Osteocyte (in vitro differentiated cells): ENCODE measurements around the gene FOXD2. TPM values are rescaled to one million over a fixed set of nuclear protein-coding genes. Genes with fewer than 3 reads are reported as not detected.
"Not testable (repeated sequence)": the region's sequence is repeated elsewhere in the genome, so short reads cannot be mapped to it uniquely, and the experiment has no call there.

ENCODE experiments used
- DNase-seq: peaks from one replicate; pipeline ENCODE4 v3.0.0; 2021; ENCODE audit warnings: mixed read lengths; ENCODE audit not compliant: unreplicated experiment; ENCODE audit errors: extremely low spot score
- H3K27ac Mint-ChIP-seq: one replicate; pipeline ENCODE4 v1.8.0; 2021; ENCODE audit warnings: mild to moderate bottlenecking, mixed read lengths; ENCODE audit not compliant: unreplicated experiment
- H3K27me3 Mint-ChIP-seq: one replicate; pipeline ENCODE4 v1.8.0; 2021; ENCODE audit warnings: mixed read lengths; ENCODE audit not compliant: unreplicated experiment
- H3K36me3 Mint-ChIP-seq: one replicate; pipeline ENCODE4 v1.8.0; 2021; ENCODE audit warnings: mixed read lengths; ENCODE audit not compliant: unreplicated experiment
- H3K4me1 Mint-ChIP-seq: one replicate; pipeline ENCODE4 v1.8.0; 2021; ENCODE audit warnings: mixed read lengths; ENCODE audit not compliant: unreplicated experiment
- H3K4me3 Mint-ChIP-seq: one replicate; pipeline ENCODE4 v1.8.0; 2021; ENCODE audit warnings: mild to moderate bottlenecking, moderate library complexity, mixed read lengths; ENCODE audit not compliant: unreplicated experiment
- H3K9me3 Mint-ChIP-seq: one replicate; pipeline ENCODE4 v1.8.0; 2021; ENCODE audit warnings: mixed read lengths; ENCODE audit not compliant: unreplicated experiment
- total RNA-seq: library from RNA; stranded (reverse); gene quantifications from 2 replicates; pipeline ENCODE4 v1.2.1, GENCODE V29; 2021
- TF ChIP-seq, protein P1 (sequence below): fragments of 200-600 bp; sonication (generic); IDR thresholded peaks from 2 replicates; pipeline ENCODE4 v1.5.0; 2021; ENCODE audit warnings: antibody characterized with exemption, mild to moderate bottlenecking, moderate library complexity

Gene FOXD2
- total RNA-seq, 1 donor from 2014 or later: 1.0 TPM

DNA sequence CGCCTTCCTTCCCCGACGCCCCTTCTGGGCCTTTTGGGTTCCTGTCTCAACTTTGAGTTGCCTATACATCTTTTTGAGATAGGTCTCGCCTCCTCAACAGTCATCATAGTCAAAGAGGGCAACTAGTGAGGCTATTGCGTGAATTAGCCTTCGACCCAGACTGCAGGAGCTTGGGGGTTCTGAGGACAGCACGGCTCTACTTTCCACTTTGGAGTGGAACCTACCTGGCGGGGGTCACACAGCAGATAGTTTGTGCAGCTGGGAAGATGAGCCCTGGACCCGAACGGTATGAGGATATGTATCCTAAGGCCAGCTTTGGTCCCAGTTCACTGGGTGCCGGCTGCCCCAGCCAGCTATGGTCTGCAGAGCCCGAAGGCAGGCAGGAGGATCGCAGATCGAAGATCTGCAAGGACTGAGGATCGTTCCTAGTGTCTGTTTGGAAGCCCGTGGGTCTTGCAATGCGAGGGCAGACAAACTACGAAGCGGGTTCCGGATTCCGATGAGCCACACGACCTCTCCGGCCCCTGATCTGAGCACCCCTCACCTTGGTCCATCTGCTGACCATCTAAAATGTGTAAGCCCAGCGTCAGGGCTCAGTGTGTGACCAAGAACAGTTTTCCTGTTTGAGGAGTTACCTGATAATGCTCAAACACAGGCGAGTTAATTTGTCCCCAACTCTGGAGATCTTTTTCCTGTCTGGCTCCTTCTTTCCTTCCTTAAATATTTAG, 8.1 kb downstream of the FOXD2 start:
- peaks cover 35% of the 10 kb centered on the region for H3K27me3 Mint-ChIP-seq
- no peak for DNase-seq
- H3K36me3 Mint-ChIP-seq: no peaks in the 10 kb centered on the region
- H3K4me3 Mint-ChIP-seq: no peak overlapping the region
- no peak overlapping the region for H3K27ac Mint-ChIP-seq
- TF ChIP-seq, protein P1, sequence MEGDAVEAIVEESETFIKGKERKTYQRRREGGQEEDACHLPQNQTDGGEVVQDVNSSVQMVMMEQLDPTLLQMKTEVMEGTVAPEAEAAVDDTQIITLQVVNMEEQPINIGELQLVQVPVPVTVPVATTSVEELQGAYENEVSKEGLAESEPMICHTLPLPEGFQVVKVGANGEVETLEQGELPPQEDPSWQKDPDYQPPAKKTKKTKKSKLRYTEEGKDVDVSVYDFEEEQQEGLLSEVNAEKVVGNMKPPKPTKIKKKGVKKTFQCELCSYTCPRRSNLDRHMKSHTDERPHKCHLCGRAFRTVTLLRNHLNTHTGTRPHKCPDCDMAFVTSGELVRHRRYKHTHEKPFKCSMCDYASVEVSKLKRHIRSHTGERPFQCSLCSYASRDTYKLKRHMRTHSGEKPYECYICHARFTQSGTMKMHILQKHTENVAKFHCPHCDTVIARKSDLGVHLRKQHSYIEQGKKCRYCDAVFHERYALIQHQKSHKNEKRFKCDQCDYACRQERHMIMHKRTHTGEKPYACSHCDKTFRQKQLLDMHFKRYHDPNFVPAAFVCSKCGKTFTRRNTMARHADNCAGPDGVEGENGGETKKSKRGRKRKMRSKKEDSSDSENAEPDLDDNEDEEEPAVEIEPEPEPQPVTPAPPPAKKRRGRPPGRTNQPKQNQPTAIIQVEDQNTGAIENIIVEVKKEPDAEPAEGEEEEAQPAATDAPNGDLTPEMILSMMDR: no peak
- H3K4me1 Mint-ChIP-seq: peaks cover 17% of the 10 kb centered on the region
- no peaks in the 10 kb centered on the region for H3K9me3 Mint-ChIP-seq

DNA sequence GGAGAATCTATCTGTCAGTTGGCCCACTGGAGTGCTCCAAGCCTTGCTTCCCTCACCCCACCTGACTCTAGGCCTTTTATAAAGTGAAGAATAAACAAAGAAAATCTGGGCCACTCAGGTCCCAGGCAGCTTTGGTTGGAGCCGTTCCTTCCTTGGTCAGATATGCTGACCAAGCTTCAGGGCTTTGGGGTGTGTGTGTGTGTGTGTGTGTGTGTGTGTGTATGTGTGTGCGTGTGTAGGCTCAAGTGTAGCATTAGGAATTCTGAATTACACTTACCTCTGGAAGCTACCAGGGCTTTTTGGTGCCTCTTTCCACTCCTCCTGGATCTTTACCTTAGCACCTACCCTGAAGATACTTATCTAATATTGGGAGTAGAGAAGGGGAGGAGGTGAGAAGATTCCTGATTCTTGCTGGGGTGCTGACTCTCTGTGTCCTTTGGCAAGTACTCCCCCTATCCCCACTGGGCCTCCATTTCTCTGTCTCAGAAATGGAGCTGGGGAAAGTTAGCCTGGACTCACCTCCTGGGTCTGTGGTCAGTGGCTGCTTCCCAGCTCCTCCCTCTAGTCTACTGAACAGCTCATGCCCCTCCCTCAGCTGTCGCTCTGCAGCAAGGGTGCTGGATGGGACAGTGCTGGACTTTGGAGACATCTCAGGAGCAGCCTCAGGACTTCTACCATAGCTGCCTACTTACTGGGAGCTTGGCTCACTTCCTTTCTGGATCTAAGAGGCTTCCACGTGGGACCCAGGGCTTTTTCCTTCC, 10.8 kb downstream of the FOXD2 start:
- peaks cover 17% of the 10 kb centered on the region for H3K4me1 Mint-ChIP-seq
- H3K9me3 Mint-ChIP-seq: no peaks in the 10 kb centered on the region
- H3K4me3 Mint-ChIP-seq: no peak overlapping the region
- H3K27me3 Mint-ChIP-seq: peaks cover 46% of the 10 kb centered on the region
- no peak overlapping the region for H3K27ac Mint-ChIP-seq
- TF ChIP-seq, protein P1: no peak
- DNase-seq: no peak
- no peaks in the 10 kb centered on the region for H3K36me3 Mint-ChIP-seq

DNA sequence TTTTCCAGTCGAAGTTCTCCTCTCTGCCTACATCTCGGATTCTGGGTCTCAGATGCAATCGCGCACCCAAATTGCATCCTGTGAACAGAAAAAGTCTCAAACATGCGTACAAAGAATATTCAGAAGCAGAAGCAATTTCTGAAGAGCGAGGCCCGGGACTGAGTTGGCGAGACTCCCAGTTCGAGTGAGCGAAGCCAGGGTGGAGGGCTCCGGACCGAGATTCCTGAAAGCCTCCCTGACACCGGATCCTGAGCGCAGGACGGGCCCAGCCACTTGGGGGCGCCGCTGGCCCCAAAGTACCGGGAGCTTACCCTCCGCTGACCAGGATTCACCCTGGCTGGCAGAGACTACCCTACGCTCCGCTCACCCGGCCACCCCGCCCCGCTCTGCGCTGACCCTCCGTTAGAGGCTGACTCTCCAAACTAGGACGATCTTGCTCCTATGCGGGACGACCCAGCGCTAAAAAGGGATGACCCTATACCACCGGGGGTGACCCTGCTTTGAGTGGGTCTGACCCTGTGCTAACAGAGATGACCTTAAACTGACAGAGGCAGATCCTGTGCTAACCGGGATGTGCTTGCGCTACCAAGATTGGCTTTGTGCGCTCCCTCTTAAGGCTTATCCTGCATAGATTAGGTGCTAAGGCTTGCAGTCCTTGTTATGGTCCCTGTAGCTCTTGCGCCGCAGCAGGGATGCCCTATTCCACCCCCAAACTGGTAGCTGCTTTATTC, 12.1 kb downstream of the FOXD2 start:
- H3K4me1 Mint-ChIP-seq: peaks cover 4% of the 10 kb centered on the region
- TF ChIP-seq, protein P1: peak; percentile 28
- DNase-seq: no peak
- H3K27ac Mint-ChIP-seq: no peak overlapping the region
- no peaks in the 10 kb centered on the region for H3K36me3 Mint-ChIP-seq
- no peak overlapping the region for H3K4me3 Mint-ChIP-seq
- no peaks in the 10 kb centered on the region for H3K9me3 Mint-ChIP-seq
- H3K27me3 Mint-ChIP-seq: peaks cover 49% of the 10 kb centered on the region

DNA sequence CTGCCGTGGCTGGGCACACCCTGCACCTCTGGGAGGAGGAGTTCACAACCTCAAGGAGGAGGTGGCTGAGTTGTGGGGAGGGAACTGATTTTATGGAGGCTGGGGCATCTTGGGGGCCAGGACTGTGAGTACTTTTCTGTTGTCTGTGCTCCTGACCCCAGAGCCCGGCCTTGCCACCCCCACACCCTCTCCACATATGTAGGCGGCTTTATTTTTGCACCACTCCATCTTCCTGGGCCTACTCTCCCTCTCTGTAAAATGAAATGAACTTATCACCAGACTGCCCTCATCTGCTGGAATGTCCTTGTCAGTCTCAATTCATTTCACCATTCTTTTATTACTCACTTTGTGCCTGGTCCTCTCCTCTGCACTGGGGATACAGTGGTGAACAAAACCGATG, 12.8 kb downstream of the FOXD2 start:
- H3K27me3 Mint-ChIP-seq: peaks cover 51% of the 10 kb centered on the region
- H3K27ac Mint-ChIP-seq: no peak overlapping the region
- no peak for DNase-seq
- no peaks in the 10 kb centered on the region for H3K9me3 Mint-ChIP-seq
- H3K36me3 Mint-ChIP-seq: no peaks in the 10 kb centered on the region
- TF ChIP-seq, protein P1: no peak
- no peak overlapping the region for H3K4me3 Mint-ChIP-seq
- H3K4me1 Mint-ChIP-seq: no peaks in the 10 kb centered on the region

DNA sequence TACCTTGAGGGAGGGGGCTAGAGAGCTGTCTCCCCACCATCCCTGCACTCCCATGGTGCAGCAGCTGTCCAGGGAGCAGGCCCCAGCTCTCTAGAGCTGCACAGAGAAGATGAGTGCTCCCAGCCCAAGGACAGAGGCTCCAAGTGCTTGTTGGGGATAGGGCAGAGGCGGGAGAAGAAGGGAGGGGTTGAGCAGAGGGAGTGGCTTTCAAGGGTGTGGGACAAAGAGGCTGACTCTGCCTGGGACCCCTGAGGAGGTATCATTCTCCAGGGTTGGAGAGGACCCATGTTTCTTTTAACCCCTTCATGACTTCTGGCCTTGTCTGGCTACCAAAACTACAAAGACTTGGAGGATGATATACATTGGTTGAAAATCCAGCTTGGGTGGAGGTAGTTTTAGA, 14.6 kb downstream of the FOXD2 start:
- DNase-seq: no peak
- Mint-ChIP-seq H3K27me3 (peaks cover 33% of the 10 kb centered on the region), H3K4me3 (no peak overlapping the region), H3K27ac (no peak overlapping the region), H3K9me3 (no peaks in the 10 kb centered on the region), H3K36me3 (no peaks in the 10 kb centered on the region), H3K4me1 (no peaks in the 10 kb centered on the region)
- TF ChIP-seq, protein P1: no peak

DNA sequence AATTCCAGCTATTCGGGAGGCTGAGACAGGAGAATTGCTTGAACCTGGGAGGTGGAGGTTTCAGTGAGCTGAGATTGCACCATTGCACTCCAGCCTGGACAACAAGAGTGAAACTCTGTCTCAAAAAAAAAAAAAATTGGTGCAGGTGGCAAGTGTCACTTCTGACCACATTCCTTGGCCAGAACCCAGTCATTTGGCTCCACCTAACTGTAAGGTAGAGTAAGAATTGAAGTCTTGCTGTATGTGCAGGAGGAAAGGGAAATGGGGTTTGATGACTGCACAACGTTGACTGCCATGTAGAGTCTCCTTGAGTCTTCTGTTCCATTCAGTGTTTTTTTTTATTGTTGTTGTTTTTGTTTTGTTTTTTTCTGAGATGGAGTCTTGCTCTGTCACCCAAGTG, 16.1 kb downstream of the FOXD2 start:
- not testable (repeated sequence) for H3K27ac Mint-ChIP-seq, H3K4me3 Mint-ChIP-seq, H3K36me3 Mint-ChIP-seq, H3K9me3 Mint-ChIP-seq, DNase-seq, H3K4me1 Mint-ChIP-seq
- peaks cover 29% of the 10 kb centered on the region for H3K27me3 Mint-ChIP-seq
